ENCODE results near the gene ZNF555.
A peak's percentile ranks its signal among the peaks of the same experiment; 100 is the strongest.

The ZNF555 gene

DNA sequence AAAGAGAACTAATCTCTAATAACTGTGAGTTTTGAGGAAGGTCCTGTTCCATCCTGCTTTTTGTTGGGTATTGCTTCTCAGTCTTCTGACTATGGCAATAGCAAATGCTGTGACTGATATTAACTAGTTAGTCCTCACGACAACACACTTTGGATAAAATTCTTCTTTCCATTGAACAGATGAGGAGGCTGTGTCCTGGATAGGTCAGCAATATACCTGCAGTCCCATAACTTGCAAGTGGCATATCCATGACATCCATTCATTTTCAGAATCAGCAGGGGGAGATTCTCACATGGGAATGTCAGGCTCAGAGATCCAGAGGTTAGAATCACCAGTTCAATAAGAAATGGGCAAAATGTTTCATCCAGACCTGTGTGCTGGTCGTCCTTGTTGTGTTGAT is 14.3 kb upstream of the ZNF555 start:
- DNase-seq = no peak

DNA sequence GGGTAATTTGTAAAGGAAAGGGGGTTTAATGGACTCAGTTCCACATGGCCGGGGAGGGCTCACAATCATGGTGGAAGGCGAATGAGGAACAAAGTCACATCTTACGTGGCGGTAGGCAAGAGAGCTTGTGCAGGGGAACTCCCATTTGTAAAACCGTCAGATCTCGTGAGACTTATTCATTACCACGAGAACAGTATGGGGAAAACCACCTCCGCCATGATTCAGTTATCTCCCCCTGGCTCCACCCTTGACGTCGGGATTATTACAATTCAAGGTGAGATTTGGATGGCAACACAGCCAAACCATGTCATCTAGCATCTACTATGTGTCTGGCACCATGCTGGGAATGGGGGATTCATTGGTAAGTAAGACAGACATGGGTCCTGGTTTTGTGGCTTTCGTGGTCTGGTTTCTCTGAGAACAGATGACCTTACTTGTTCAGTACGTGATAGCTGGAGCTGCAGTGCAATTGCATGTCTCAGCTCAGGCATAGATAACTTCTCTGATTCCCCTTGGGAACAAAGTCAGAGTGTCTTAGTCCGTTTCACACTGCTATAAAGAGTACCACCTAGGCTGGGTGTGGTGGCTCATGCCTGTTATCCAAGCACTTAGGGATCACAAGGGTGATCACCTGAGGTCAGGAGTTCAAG is 13.3 kb upstream of the ZNF555 start:
- DNase-seq = no peak

- DNase-seq = no peak
Observed at GRCh38 chr19:2834294-2834871, 6.9 kb upstream of the ZNF555 start.

DNA sequence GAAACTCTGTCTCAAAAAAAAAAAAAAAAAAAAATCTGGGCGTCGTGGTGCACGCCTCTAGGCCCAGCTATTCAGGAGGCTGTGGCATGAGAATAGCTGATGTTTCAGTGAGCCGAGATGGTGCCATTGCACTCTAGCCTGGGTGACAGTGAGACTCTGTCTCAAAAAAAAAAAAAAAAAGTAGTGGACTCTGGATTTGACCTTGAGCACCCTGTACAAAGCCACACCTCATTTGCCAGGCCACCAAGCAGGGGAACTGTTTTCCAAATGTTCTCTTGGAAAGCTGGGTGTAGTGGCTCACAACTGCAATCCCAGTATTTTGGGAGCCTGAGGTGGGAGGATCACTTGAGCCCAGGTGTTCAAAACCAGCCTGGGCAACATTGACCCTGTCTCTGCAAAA is 3.8 kb upstream of the ZNF555 start:
- no peak for DNase-seq

DNA sequence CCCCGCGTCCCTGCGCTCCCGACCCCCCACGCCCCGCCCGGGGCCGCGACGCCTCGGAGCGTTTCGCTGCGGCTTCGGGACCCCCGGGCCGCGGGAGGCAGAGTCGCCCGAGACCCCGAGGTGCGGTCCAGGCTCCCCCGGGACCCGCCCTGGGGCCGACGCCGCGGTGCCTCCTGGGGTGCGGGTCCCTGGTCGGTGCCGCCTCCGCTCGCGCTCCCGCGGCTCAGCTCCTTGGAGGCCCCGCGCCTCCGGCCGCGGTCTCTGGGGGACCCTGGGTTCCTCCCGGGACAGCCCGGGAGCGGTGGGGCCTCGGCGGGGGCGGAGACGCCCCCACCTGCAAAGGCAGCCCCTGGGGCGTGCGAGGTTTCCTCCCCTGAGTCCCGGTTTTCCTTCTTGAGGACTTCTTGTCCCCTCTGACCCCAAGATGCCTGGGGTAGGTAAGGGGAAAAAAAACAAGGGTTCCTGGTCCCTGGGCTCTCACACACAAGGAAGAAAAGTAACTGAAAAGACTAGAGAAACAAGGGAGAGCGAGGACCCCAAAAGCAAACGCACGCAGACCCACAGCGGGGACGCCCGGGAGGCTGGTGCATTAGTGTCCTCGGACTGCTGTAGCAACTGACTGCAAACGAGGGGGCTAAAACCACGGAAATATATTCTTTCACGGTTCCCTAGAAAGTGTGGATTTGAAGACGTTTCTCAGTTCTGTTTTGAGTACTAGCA is 740 bp downstream of the ZNF555 start:
- no peak for DNase-seq

GRCh38 chr19:2845107-2845506 is 3.8 kb downstream of the ZNF555 start:
- no peak for DNase-seq

- DNase-seq = no peak
Observed at GRCh38 chr19:2846180-2846894, 5.1 kb downstream of the ZNF555 start.

DNA sequence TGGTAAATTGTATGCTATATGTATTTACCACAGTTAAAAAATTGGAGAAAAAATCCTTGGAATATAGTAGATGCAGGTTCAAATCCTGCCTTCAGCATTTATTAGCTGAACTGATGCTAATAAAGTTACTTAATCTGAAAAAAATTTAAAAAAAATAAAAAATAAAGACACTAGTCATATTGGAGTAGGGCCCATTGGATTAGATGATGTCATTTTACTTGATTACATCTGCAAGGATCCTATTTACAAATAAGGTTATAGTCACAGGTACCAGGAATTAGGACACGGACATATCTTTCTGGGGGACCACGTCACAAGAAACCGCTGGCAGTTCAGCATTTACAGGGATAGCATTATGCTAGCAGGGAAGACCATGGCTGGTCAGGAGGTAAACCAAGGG is 6.2 kb downstream of the ZNF555 start:
- no peak for DNase-seq

DNA sequence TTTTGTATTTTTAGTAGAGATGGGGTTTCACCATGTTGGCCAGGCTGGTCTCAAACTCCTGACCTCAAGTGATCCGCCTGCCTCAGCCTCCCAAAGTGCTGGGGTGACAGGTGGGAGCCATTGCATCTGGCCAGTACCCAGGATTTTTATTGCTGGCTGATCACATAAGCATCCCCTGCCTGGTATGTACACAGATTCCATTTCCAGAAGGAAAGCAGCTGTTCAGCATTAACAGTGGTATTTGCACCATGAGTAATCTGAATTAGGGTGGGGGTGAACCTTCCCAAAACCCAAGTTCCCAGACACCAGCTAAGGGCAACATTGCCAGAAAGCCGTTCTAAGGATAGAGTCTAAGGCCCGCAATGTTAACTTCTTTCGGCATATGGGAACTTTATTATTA is 7.3 kb downstream of the ZNF555 start:
- DNase-seq = peak; percentile 43

GRCh38 chr19:2850256-2850925 is 9.1 kb downstream of the ZNF555 start:
- no peak for DNase-seq

DNA sequence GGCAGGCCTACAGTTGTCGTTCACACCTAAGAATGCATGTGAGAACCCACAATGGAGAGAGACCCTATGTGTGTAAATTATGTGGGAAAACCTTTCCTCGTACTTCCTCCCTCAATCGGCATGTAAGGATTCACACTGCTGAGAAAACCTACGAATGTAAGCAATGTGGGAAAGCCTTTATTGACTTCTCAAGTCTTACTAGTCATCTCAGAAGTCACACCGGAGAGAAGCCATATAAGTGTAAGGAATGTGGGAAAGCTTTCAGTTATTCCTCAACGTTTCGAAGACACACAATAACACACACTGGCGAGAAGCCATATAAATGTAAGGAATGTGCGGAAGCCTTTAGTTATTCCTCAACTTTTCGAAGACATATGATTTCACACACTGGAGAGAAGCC is 11.3 kb downstream of the ZNF555 start:
- DNase-seq = no peak

DNA sequence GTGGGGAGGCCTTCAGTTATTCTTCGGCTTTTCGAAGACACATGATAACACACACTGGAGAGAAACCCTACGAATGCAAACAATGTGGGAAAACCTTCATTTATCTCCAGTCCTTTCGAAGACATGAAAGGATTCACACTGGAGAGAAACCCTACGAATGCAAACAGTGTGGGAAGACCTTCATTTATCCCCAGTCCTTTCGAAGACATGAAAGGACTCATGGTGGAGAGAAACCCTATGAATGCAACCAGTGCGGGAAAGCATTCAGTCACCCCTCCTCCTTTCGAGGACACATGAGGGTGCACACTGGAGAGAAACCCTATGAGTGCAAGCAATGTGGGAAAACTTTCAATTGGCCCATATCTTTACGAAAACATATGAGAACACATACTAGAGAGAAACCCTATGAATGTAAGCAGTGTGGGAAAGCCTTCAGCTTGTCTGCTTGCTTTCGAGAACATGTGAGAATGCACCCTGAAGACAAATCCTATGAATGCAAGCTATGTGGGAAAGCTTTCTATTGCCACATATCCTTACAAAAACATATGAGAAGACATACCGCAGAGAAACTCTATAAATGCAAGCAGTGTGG is 11.8 kb downstream of the ZNF555 start:
- no peak for DNase-seq

GRCh38 chr19:2854849-2855248 is 13.6 kb downstream of the ZNF555 start:
- no peak for DNase-seq

GRCh38 chr19:2856457-2857050 is 15.3 kb downstream of the ZNF555 start:
- DNase-seq = no peak

DNA sequence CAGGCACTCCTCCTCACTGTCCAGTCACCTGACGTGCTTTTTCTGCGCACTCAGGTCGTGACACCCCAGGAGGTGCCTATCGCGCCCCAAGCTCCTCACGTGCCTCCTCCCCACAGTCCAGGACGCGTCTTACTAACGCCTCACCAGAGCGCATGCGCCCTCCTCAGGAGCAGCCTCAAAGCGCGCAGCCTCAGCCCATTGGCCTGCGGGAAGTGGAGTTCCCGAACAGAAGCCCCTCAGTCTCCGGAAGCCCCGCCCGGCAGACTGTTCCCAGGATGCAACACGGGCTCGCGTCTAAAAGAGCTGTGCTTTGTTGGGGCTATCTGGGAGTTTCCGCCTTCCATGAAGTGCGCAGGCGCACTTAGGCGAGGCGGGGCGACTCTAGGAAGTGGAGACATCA is 17.6 kb downstream of the ZNF555 start:
- no peak for DNase-seq

DNA sequence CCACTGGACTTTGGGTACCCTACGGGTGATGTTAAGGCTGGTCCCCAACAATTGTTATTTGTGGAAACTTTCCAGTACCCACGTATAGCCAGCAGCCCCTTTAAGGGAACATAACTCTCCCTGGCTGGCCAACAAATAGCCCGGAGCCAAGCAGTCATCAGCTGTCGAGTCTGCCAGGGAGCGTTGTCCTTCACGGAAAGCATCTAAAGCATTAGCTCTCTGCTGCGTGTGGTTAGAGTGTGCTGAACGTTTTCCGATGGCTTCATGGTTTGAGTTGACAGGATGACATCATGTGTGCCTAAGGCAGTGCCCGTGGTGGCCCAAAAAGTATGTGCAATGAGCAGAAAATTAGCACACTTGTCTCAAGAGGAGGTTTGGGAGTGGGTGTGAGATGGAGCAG is 22.5 kb downstream of the ZNF555 start:
- DNase-seq = no peak

DNA sequence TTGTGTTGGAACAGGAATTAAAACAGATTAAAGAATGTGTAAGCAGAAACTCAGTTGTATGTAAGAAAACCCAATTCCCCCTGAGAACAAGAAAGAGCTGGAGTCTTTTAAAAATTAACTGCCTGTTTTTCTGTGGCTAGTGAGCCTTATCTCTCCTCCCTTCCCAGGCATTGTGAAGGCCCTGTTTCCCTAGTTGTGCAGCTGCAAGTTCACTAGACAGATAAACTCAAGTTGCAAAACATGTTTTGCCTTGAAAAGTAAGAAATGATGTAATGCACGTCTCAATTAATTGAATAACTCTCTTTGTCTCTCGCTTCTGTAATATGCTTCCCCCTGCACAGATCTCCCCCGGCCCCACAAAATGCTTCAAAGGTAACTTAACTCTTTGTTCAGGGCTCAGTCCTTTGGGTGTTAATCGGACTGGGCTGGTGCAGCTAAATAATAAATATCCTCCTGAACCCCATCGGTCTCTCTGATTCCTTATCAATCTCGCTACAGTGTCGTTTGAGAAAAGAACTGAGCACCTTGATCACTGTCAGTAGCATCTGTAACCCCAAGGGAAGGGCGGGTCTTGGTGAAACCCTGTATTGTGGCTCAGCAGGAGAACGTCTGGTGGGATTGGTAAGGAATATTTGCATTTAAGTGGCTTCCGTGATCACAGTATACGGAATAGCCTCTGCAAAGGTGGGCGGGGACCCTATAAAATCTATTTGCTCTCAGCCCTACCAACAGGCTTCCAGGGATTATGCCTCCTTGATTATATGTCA is 24.2 kb downstream of the ZNF555 start:
- DNase-seq = no peak

DNA sequence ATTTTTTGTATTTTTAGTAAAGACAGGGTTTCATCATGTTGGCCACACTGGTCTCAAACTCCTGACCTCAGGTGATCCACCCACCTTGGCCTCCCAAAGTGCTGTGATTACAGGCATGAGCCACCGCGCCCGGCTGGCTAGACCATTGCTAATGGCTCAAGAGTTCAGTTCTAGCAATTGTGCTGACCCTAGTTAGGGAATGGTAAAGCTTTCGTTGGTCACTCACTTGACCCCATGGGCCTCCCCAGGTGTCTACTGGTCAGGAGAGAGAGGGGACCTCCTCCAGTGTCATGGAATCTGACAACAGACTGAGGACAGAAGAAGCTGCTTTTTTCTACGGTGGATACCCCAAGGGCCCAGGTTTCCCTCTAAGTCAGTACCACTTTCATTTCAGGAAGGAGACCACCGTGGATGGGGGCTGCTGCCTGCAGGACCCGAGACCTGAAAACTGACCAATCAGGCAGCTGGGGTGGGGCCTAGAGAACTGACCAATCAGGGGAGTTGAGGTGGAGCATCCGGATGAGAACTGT is 25.3 kb downstream of the ZNF555 start:
- no peak for DNase-seq

- peak; percentile 79 for DNase-seq
Observed at GRCh38 chr19:2867025-2867991, 26.0 kb downstream of the ZNF555 start, which contains the start of gene ZNF556. ZNF556 (plus strand) TSS chr19:2867335; CDS start chr19:2867422, 87 bp downstream.

- DNase-seq = no peak
Observed at GRCh38 chr19:2869618-2870017, 28.3 kb downstream of the ZNF555 start.
